ENCODE results near the gene DNAH10.

DNA sequence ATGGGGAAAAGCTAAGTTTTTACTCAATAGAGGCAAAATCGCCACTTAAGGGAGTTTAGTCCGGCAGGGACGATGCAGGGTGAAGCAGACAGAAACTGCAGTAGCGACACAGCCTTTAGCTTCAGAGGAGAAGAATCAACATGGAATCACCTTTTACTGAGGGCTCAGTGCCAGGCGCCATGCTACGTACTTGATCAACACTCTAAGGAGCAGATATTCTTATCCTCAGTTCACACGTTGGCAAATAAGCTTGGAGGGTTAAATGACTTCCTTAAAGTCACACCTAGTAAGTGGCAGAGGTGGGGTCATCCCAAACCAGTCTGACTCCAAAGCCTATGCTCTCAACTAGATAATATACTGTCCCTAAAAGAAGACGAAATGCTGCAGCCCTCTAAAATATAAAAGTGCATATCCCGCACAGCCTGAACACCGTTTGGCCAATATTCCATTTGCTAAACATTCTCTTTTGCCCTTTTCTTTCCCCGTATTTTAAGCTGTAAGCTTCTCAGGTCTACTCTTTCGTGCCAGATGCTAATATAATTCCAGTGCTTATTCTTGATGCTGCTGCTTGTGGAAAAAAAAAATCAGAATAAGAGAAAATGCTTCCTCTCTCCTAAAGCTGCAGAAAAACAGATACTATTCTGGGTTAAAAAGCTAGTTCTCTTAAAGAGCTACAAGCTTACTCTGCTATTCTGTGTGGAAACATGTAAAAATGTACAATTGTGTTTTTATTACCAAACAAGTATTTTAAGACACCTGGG, 199.7 kb downstream of the DNAH10 start:
- TF ChIP-seq, protein P1, sequence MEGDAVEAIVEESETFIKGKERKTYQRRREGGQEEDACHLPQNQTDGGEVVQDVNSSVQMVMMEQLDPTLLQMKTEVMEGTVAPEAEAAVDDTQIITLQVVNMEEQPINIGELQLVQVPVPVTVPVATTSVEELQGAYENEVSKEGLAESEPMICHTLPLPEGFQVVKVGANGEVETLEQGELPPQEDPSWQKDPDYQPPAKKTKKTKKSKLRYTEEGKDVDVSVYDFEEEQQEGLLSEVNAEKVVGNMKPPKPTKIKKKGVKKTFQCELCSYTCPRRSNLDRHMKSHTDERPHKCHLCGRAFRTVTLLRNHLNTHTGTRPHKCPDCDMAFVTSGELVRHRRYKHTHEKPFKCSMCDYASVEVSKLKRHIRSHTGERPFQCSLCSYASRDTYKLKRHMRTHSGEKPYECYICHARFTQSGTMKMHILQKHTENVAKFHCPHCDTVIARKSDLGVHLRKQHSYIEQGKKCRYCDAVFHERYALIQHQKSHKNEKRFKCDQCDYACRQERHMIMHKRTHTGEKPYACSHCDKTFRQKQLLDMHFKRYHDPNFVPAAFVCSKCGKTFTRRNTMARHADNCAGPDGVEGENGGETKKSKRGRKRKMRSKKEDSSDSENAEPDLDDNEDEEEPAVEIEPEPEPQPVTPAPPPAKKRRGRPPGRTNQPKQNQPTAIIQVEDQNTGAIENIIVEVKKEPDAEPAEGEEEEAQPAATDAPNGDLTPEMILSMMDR (IDR thresholded peaks at IDR 0.05) = no peak
- TF ChIP-seq POLR2A (IDR thresholded peaks at IDR 0.05) (no peak), EP300 (IDR thresholded peaks at IDR 0.05; ENCODE audit: low read depth) (no peak), POLR2AphosphoS5 (IDR thresholded peaks at IDR 0.05) (no peak)
